ENCODE data around the gene ADSS1.
A peak's percentile ranks its signal among the peaks of the same experiment; 100 is the strongest.

Gene ADSS1

GRCh38 chr14:104703269-104703668 lies 20.8 kb upstream of the ADSS1 start:
- ATAC-seq: no peak
- Mint-ChIP-seq H3K4me3 (no peak overlapping the region), H3K4me1 (no peaks in the 10 kb centered on the region), H3K36me3 (peaks cover 6% of the 10 kb centered on the region), H3K27ac (no peak overlapping the region), H3K9me3 (no peaks in the 10 kb centered on the region)
- no peak for DNase-seq (ENCODE audit: low spot score in 2 of 2)

GRCh38 chr14:104704252-104704651 lies 19.8 kb upstream of the ADSS1 start:
- no peaks in the 10 kb centered on the region for H3K9me3 Mint-ChIP-seq
- peaks cover 12% of the 10 kb centered on the region for H3K36me3 Mint-ChIP-seq
- no peak for ATAC-seq
- no peak for DNase-seq (ENCODE audit: low spot score in 2 of 2)
- H3K4me3 Mint-ChIP-seq: no peak overlapping the region
- H3K4me1 Mint-ChIP-seq: peaks cover 6% of the 10 kb centered on the region
- no peak overlapping the region for H3K27ac Mint-ChIP-seq

GRCh38 chr14:104705340-104706047 lies 18.5 kb upstream of the ADSS1 start:
- H3K27ac Mint-ChIP-seq: no peak overlapping the region
- H3K9me3 Mint-ChIP-seq: no peaks in the 10 kb centered on the region
- H3K4me3 Mint-ChIP-seq: no peak overlapping the region
- peaks cover 6% of the 10 kb centered on the region for H3K4me1 Mint-ChIP-seq
- peaks cover 12% of the 10 kb centered on the region for H3K36me3 Mint-ChIP-seq
- ATAC-seq: no peak
- no peak for DNase-seq (ENCODE audit: low spot score in 2 of 2)

GRCh38 chr14:104706733-104707607 lies 17.1 kb upstream of the ADSS1 start:
- peaks cover 8% of the 10 kb centered on the region for H3K36me3 Mint-ChIP-seq
- H3K4me3 Mint-ChIP-seq: no peak overlapping the region
- H3K27ac Mint-ChIP-seq: no peak overlapping the region
- H3K4me1 Mint-ChIP-seq: peaks cover 6% of the 10 kb centered on the region
- ATAC-seq (no peak), DNase-seq (ENCODE audit: low spot score in 2 of 2) (no peak)
- no peaks in the 10 kb centered on the region for H3K9me3 Mint-ChIP-seq

- no peak overlapping the region for H3K4me3 Mint-ChIP-seq
- H3K36me3 Mint-ChIP-seq: peaks cover 8% of the 10 kb centered on the region
- H3K27ac Mint-ChIP-seq: no peak overlapping the region
- no peaks in the 10 kb centered on the region for H3K9me3 Mint-ChIP-seq
- DNase-seq (ENCODE audit: low spot score in 2 of 2) (no peak), ATAC-seq (no peak)
- peaks cover 6% of the 10 kb centered on the region for H3K4me1 Mint-ChIP-seq
These were observed 16.1 kb upstream of the ADSS1 start for GRCh38 chr14:104707608-104708595.

- H3K27ac Mint-ChIP-seq: no peak overlapping the region
These were observed 15.3 kb upstream of the ADSS1 start for GRCh38 chr14:104708606-104709268.

GRCh38 chr14:104709387-104710039 lies 14.5 kb upstream of the ADSS1 start:
- peaks cover 6% of the 10 kb centered on the region for H3K4me1 Mint-ChIP-seq
- peaks cover 12% of the 10 kb centered on the region for H3K36me3 Mint-ChIP-seq
- H3K27ac Mint-ChIP-seq: no peak overlapping the region
- no peaks in the 10 kb centered on the region for H3K9me3 Mint-ChIP-seq
- DNase-seq (ENCODE audit: low spot score in 2 of 2): no peak
- H3K4me3 Mint-ChIP-seq: no peak overlapping the region
- no peak for ATAC-seq

More at GRCh38 chr14:104708606-104709268, 15.3 kb upstream of the ADSS1 start:
- Mint-ChIP-seq H3K36me3 (peaks cover 12% of the 10 kb centered on the region), H3K4me3 (no peak overlapping the region), H3K9me3 (no peaks in the 10 kb centered on the region), H3K4me1 (peaks cover 6% of the 10 kb centered on the region)
- peak; percentile 70 to 85 for DNase-seq (ENCODE audit: low spot score in 2 of 2)
- peak; percentile 70 for ATAC-seq

- no peaks in the 10 kb centered on the region for H3K9me3 Mint-ChIP-seq
- ATAC-seq (no peak), DNase-seq (ENCODE audit: low spot score in 2 of 2) (no peak)
- H3K27ac Mint-ChIP-seq: no peak overlapping the region
- H3K36me3 Mint-ChIP-seq: peaks cover 12% of the 10 kb centered on the region
- H3K4me3 Mint-ChIP-seq: no peak overlapping the region
- peaks cover 6% of the 10 kb centered on the region for H3K4me1 Mint-ChIP-seq
These were observed 13.8 kb upstream of the ADSS1 start for GRCh38 chr14:104710071-104710735.

GRCh38 chr14:104712881-104713734 lies 10.9 kb upstream of the ADSS1 start:
- no peak for ATAC-seq
- Mint-ChIP-seq H3K36me3 (peaks cover 17% of the 10 kb centered on the region), H3K4me3 (no peak overlapping the region), H3K4me1 (peaks cover 6% of the 10 kb centered on the region), H3K9me3 (no peaks in the 10 kb centered on the region), H3K27ac (no peak overlapping the region)
- DNase-seq (ENCODE audit: low spot score in 2 of 2): no peak

GRCh38 chr14:104714066-104714465 lies 10.0 kb upstream of the ADSS1 start:
- H3K9me3 Mint-ChIP-seq: no peaks in the 10 kb centered on the region
- peaks cover 12% of the 10 kb centered on the region for H3K36me3 Mint-ChIP-seq
- H3K4me3 Mint-ChIP-seq: no peak overlapping the region
- no peak overlapping the region for H3K27ac Mint-ChIP-seq
- ATAC-seq (no peak), DNase-seq (ENCODE audit: low spot score in 2 of 2) (no peak)
- H3K4me1 Mint-ChIP-seq: no peaks in the 10 kb centered on the region

GRCh38 chr14:104714681-104715080 lies 9.3 kb upstream of the ADSS1 start:
- H3K9me3 Mint-ChIP-seq: no peaks in the 10 kb centered on the region
- no peak for ATAC-seq
- no peak overlapping the region for H3K4me3 Mint-ChIP-seq
- no peaks in the 10 kb centered on the region for H3K4me1 Mint-ChIP-seq
- H3K36me3 Mint-ChIP-seq: peaks cover 12% of the 10 kb centered on the region
- H3K27ac Mint-ChIP-seq: no peak overlapping the region
- no peak for DNase-seq (ENCODE audit: low spot score in 2 of 2)

GRCh38 chr14:104715416-104715815 lies 8.6 kb upstream of the ADSS1 start:
- peaks cover 12% of the 10 kb centered on the region for H3K36me3 Mint-ChIP-seq
- DNase-seq (ENCODE audit: low spot score in 2 of 2) (no peak), ATAC-seq (no peak)
- no peaks in the 10 kb centered on the region for H3K9me3 Mint-ChIP-seq
- H3K27ac Mint-ChIP-seq: peak overlapping the region; percentile 40
- no peaks in the 10 kb centered on the region for H3K4me1 Mint-ChIP-seq
- H3K4me3 Mint-ChIP-seq: no peak overlapping the region

- ATAC-seq (no peak), DNase-seq (ENCODE audit: low spot score in 2 of 2) (no peak)
- Mint-ChIP-seq H3K27ac (peak overlapping the region; percentile 40), H3K4me3 (no peak overlapping the region), H3K36me3 (peaks cover 12% of the 10 kb centered on the region), H3K9me3 (no peaks in the 10 kb centered on the region), H3K4me1 (no peaks in the 10 kb centered on the region)
These were observed 8.2 kb upstream of the ADSS1 start for GRCh38 chr14:104715871-104716270.

Data from stimulated activated effector memory CD8-positive, alpha-beta T cell treated with anti-CD3 and anti-CD28 coated beads, Interleukin-12 subunit alpha, Interleukin-12 subunit beta, amount 100 ng/mL, for 72 hours (primary cell).